GM18951 (cell line): ENCODE results near the gene ATG7.

Experiments
- POLR2A ChIP-seq: IDR thresholded peaks from 4 replicates; pipeline ENCODE4 v1.6.1; 2011; ENCODE audit warnings: mild to moderate bottlenecking; ENCODE audit not compliant: insufficient read length, insufficient read depth; ENCODE audit errors: extremely low read depth
- in situ Hi-C: fragments of 300-500 bp; cut with MboI; formaldehyde crosslinking; loops from one replicate; pipeline ENCODE4 v1.12.0; 2022; ENCODE audit warnings: low sequenced_read_pairs, mixed read lengths, inconsistent platforms; ENCODE audit not compliant: unreplicated experiment

The ATG7 gene

GRCh38 chr3:11574981-11575669 lies 302.9 kb downstream of the ATG7 start:
- in situ Hi-C loops: no loop called here
- no peak for TF ChIP-seq POLR2A

DNA sequence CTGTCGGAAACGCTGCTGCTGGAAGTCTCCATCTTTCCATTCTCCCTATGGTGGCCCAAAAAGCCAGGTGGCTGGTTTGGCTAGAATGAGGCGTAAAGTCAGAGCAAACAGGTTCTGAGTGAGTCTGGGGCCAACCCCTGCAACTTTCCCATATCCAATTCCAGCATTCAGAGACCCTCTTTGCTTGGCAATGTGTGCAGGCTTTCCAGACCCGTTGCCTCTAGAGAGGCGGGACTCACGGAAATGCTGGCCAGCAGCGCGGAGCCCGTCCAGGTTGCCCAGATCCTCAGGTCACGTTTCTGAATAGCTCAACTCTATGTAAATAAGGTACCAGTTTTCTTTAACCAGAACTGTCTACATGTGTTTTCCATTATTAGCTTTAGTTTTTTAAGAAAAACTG lies 303.5 kb downstream of the ATG7 start:
- in situ Hi-C loops: no loop called here
- no peak for TF ChIP-seq POLR2A

DNA sequence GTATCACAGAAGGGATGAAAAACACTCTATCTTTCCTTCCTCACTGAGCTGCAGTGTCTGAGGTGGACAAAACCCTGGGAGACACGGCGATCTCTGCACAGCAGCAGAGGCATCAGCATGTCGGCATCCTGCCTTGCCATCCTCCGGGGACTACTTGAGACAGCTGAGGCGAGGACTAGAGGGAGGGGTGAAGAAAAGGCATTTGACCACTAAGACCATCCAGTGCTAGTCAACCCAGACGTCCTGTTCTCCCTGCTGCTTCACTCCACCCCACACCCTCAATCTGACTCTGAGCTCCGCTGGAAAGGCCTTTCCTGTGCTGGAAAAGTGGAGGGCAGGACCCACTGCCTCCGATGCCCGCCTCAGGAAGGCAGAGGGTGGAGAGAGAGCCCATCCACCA lies 304.3 kb downstream of the ATG7 start:
- in situ Hi-C loops: no loop called here

GRCh38 chr3:11578169-11578568 lies 306.0 kb downstream of the ATG7 start:
- in situ Hi-C loops: no loop called here
- no peak for TF ChIP-seq POLR2A

More for the DNA sequence above, 304.3 kb downstream of the ATG7 start:
- no peak for TF ChIP-seq POLR2A

DNA sequence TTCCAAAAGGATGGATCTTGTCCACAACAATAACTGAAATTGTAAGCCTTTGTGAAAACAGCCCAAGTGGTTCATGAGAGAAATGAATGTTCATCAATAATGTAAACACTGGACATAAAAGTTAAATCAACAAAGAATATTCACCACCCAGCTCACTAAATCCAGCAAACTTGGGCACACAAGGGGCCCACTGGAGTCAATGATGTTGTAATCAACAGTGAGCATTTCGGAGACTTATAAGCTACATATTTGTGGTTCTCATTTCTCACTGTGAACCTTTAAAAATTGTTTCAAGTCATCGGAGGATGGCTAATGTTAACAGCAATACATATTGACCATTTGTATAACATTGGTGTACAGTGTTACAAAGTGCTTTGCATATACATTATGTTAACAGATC lies 308.4 kb downstream of the ATG7 start:
- in situ Hi-C loops: no loop called here
- no peak for TF ChIP-seq POLR2A

DNA sequence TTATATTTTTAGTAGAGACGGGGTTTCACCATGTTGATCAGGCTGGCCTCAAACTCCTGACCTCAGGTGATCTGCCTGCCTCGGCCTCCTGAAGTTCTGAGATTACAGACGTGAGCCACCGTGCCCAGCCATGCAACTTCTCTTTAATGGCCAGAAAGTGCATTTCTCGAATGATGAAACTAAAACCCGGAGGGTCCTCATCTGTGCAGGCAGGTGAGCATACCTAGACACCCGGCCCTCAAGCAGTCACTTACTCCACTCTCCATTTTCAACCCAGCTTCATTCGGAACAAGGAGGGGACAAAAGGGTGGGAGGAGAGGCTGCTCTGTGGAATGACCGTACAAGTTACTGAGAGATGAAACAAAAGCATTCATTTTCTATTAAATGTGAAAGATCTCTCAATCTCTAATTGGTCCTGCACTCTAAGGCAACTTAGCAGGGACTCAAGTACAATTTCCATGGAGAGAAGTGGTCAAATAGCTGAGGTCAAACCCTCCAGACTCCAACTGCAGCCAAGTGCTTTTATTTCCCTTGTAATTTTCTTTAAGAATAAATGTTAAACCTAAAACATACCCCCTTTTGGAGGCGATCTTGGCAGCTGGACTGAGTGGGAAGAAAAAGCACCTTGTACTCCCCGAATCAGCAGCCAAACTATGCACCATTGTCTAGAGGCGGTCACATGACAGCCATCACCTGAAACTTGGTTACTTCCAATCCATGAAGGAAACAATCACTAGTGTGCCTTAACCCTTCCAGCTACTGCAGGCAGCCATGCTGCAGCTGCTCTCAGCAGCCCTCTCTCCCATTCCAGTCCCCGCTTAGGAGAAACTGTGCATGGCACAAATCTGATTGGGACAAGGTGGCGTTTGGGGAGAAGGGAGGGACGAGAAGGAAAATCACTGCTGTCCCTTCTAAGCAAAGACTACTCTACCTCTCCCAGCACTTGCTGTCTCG lies 309.3 kb downstream of the ATG7 start:
- in situ Hi-C loops: no loop called here
- TF ChIP-seq POLR2A: no peak

- TF ChIP-seq POLR2A: no peak
- in situ Hi-C loops: no loop called here
These were observed 310.2 kb downstream of the ATG7 start for GRCh38 chr3:11582191-11582968.

DNA sequence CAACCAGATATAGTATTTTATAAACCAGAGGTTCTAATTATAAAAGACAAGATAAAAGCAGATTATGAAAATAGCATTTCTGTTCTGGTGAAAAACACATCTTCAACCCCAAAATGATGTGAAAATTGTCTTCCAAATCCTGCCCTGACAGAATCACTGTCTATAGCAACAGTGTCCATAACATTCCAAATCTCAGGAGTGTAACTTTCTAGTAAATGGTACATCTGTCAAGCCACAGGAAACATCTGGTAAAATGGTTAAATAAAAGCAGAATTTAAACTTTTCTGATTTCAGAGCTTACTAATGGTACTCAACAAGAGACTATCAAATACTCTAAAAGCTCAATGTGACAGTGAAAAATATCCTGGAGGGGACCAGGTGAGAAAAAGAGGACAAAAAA lies 311.0 kb downstream of the ATG7 start:
- in situ Hi-C loops: no loop called here
- no peak for TF ChIP-seq POLR2A

- no peak for TF ChIP-seq POLR2A
- in situ Hi-C loops: no loop called here
These were observed 311.4 kb downstream of the ATG7 start for GRCh38 chr3:11583638-11584046.

DNA sequence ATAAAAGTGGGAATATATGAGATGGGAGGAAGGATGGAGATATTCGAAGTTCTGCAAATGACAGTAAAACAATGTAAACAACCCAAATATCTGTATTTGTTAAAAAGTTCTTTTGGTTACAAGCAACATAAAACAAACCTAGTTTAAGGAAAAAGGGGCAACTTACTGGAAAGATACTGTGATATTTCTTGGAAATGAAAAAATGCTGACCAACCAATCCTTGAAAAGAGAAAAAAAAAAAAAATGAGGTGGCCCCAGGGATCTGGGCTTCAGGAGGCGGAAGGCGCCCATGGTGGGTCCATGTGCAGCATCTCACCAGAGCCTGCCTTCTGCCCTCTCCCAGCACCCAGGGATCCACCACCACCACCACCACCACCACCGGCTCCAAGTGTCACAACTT lies 312.4 kb downstream of the ATG7 start:
- TF ChIP-seq POLR2A: no peak
- in situ Hi-C loops: no loop called here

DNA sequence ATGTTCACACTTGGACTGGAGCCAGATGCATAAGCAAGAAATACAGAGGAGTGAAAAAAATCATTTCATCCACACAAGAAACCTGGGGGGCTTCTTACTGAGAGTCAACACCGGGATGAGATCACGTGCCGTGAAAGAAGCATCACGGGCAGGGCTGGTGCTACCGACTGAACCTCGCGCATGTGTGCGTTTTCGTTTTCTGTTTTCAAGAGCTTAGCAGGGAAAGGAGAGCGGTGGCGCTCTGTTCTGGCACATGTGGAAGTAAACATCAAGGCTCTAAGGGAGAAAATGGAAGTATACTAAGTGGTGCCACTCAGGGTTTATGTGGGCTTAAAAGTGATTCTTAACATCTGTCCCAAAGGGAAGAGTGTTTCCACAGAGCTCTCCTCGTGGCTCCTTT lies 315.6 kb downstream of the ATG7 start:
- in situ Hi-C loops: no loop called here
- no peak for TF ChIP-seq POLR2A

GRCh38 chr3:11588338-11588737 lies 316.1 kb downstream of the ATG7 start:
- no peak for TF ChIP-seq POLR2A
- in situ Hi-C loops: no loop called here

DNA sequence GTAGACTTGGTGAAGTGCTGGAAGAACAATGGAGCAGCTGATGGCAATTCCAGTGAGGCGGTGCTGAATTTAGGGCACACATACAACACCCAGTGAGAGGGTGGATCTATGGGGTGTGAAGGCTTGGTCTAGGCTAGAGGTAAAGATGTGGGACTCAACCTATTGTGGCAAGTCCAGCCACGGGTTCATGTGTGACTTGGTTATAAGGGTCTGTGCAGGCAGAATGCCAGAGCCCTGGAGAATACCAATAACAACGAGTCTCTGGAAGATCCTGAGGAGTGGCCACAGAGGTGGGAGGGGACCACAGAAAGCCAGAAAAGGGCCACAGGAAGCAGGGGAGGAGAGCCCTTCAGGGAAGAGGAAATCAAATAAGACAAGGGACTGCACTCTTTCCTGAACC lies 316.6 kb downstream of the ATG7 start:
- TF ChIP-seq POLR2A: no peak
- in situ Hi-C loops: no loop called here
